ENCODE measurements around the gene PMEPA1.

Gene PMEPA1

DNA sequence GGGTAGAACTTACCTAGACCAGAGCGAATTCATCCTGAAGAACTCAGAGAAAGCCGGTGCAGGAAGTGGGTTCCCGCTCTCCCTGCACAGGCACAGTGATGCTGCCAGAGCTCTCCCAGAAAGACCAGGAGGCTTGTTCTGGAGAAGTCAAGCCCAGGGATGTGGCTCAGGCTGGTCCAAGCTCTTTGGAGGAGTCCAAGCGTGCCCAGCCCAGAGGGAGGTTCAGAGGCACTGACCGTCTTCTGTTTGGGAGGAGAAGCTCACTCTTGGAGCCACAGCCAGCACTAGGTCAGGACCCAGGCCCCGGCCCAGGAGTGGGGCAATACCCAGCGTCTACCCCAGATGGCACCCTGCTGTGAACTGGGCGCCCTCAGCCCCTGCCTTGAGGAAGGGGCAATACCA is 1.5 kb upstream of the PMEPA1 start:
- no peak for DNase-seq (ENCODE audit: low read depth)

DNA sequence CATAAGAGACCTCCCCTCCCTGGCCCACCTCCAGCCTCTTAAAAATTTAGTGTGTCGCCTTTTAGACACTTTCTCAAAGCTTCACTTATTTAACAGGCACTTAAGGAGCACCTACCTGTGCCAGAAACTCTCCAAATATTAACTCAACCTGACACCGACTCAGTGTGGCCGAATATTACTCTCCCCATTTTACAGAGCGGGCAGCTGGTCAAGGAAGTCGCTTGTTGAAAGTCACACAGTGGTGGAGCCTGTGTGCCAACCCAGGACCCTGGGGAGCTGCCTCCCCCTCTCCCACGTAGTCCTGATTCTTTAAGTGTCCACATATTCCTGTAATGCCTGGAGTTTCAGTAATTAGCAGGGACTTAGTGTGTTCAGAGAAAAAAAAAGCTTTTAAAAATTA is 1.0 kb upstream of the PMEPA1 start:
- DNase-seq (ENCODE audit: low read depth) = no peak

DNA sequence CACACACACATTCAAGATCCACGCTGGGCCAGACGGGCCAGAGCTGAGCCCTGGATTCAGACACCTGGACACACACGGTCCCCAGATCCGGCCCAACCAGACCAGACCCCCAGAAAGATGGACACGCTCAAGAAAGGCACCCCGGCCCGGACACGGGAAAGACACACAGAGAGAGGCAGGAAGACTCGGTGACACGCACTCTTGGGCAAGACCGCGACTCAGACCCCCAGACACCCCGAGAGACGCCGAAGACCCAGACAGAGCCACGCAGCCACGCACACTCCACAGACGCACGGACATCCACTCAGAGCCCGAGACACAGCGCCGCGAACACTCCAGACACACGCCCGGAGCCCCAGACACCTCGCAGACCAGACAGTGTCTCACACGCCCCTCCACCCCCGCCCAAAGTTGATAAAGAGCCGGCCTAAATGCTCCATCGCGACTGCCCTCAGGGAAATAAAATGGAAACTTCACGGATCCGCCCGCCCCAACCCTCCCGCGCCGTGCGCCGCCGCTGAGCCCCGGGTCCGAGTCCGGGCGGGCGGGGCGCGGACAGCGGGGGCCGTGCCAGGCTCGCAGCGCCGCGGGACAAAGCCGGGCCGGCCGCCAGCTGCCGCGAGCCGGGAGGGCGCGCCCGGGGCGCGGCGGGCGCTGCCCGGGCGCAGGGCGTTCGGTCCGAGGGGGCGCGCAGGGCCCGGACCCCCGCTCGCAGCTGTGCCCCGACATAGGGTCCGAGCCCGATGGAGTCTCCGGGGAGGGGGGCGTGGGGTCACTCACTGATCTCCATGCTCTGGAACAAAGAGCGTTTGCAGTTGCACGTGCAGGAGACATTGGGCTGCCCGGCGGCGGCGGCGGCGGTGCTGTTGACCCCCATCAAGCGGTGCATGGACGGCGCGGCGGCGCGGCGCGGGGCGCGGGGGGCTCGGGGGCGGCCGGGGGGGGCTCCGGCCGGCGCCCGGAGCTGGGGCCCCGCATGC is 831 bp downstream of the PMEPA1 start:
- no peak for DNase-seq (ENCODE audit: low read depth)

DNA sequence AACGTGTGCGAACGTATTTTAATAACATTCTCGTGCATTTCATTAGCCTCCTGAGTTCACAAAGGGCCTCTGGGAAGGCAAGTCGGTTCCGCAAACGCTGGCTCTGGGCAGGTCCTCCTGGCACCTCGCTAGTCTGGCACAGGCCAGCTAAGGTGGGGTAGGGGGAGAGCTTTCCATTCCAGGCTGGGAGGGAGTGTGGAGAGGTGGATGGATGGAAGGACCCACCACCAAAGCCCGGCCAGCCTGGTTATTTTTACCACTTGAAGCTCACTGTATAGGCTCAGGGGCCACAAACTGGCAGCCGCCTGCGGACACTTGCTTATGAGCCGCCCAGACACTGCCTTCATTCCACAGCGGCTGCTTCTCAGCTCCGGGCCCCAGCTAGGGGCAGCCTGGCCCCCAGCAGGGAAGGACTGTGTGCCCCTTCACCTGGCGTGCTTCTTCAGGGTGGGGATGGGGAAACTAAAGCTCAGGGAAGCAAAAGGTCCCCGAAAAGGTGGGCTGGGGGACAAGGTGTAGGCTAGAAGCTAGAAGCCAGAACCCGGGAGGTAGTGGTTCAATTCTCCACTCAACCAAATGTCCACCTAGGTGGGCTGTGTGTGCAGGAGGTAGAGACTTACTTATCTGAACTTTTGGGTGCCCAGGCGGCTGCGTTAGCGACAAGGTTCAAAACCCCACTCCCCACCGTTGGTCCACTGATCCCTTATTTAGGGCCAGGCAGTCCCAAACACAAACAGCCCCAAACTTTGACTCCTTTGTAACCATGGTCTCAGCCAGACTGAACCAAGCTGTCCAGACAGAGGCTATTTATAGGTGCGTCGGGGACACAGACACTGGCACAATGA is 1.7 kb downstream of the PMEPA1 start:
- no peak for DNase-seq (ENCODE audit: low read depth)

DNA sequence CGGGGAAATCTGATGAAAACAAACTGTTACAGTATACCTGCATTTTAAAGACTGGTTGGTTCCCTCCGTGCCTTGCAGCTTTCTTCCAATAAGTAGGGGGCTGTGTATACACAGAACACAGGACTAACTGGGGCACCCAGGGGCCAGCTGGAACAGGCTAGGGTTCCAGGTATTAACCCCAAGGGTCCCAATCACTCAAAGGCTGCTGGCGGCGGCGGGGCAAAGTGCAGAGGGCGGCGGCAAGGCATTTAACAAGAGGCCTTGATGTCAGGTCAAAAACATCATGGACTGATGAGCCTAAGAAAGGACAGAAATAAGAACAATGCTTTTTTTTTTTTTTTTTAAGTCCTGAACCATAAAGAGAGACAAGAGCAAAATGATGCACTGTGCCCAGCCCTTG is 2.5 kb downstream of the PMEPA1 start:
- DNase-seq (ENCODE audit: low read depth) = no peak

DNA sequence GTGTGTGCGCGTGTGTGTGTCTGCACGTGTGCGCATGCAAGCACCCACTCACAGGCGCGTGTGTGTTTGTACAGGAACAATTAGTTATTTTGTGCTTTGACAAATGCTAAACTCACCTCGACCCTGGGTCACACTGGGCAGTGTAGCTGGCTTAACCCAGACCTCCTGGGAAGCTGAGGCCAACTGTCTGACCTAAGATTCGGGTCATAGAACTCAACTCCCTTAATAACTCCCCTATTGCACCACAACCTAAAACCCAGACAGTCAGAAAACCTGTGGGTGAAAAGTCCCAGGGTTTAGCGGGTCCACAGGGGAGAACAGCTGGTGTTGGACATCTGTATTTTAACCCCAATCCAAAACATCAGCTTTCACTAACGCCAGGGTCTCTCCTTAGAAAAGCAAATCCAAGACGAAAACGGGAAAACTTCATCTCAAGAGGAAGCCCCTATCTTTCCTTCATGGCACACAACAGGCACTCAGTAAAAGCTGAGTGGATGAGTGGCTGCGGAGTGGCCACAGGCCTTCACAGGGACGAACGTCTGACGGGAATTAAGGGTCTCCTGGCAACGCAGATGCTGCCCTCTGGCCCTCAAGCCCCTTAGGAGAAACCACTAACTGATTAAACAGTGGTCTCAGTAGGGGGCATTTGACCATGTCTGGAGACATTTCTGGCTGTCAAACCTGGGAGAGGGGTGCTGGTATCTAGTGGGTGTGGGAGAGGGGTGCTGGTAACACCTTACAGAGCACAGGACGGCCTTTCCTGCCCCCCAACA is 4.5 kb downstream of the PMEPA1 start:
- no peak for DNase-seq (ENCODE audit: low read depth)

DNA sequence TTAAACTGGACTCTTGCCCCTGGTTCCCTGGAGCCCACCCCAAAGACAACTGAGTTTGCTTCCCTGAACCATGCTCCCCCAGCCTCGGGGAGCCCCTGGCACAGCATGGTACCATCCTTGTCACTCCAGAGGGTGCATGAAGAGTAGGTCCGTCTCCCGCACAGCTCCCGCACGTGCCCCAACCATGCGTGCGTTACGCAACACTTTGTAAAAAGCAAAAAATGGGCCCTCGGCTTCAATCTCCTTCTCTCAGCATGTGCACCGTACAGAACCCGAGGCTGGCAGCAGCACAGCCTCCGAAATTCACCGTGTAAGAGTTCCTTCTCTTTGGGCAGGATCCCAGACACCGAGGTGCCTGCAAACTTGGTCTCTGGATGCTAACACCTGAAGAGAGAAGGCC is 5.6 kb downstream of the PMEPA1 start:
- DNase-seq (ENCODE audit: low read depth) = no peak

DNA sequence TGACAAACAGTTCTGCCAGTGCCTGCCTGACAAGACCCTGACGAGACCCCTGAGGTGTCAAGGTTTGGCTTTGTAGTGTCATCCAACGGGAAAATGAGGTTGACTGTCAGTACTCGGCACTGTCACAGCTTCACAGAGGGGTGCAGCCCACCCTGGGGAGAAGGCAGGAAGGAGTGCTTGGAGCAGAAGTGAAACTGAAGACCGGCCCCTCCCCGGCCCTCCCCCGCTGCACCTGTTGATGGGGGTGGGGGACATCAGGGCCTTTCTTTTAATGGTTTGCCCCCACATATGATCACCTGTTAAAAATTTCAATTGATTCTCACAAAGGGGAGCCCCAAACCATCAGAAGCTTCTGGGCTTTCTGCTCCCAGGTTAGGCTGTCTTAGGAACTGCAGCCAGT is 6.8 kb downstream of the PMEPA1 start:
- DNase-seq (ENCODE audit: low read depth) = no peak

DNA sequence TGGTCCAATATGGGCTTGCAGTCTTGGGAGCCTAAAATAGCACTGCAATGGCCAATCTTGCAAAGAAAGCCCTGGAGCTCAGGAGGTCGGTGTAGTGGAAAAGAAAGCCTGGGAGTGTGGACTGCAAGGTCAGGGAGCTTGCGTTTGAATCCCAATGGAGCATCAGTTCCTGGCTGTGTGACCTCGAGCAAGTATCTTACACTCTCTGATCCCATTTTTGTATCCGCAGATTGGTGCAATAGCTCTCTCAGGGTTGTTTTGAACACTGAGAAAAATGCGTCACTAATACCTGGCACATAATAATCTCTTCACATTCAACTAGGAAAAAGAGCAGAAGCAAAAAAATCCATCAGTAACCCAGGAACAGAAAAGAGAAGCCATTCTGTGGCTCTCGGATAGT is 7.3 kb downstream of the PMEPA1 start:
- DNase-seq (ENCODE audit: low read depth) = no peak

DNA sequence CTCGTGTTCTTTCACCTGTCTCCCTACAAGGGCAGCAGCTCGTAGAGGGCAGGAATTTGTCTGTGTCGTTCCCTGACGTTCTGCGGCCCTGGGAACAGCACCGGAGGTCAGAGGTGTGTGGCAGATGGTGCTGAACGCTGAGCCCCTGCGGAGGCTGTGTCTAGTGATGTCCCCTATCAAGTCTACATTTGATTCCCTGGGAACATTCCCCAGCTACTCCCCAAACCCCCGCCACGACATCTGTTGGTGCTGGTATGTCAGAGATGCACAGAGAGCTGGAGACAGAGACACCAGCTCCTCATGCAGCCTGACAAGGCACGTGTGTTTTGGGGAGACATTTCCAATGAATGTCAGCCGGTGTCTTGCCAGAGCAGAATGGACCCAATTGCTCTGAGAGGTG is 7.7 kb downstream of the PMEPA1 start:
- DNase-seq (ENCODE audit: low read depth) = no peak

DNA sequence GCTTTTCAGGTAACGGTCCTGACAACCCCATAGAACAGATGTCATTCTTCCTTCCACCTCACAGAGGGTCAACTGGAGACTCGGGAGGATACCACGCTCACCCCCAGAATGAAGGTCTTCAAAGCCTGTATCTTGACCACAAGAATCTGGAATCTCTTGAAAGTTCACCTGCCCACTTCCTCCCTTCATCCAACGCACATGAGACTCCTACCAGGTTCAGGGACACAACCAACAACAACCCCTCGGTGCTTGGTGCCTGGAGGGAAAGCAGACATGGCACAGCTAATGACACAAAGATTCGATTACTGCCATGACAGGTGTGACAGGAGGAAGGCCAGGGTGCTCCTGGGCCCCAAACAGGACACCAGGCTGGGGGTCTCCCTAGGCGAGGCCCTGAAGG is 8.2 kb downstream of the PMEPA1 start:
- DNase-seq (ENCODE audit: low read depth) = no peak

DNA sequence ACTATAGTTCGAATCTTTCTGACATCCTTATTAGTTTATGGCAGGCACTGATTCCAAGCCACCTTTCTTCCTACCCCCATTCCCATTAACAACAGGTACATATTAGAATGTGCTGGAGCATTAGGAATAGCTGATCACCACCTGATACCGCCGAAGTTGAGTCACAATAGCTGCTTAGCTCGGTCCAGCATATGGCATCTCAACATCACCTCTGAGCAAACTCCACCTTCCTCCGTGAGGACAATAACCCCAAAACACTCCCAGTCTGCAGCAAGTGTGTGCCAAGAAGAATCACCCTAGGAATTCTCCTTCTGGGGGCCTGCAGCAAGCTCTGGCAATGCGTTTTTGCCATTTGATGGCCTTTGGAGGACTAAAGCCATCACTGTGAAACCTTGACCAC is 8.7 kb downstream of the PMEPA1 start:
- no peak for DNase-seq (ENCODE audit: low read depth)

DNA sequence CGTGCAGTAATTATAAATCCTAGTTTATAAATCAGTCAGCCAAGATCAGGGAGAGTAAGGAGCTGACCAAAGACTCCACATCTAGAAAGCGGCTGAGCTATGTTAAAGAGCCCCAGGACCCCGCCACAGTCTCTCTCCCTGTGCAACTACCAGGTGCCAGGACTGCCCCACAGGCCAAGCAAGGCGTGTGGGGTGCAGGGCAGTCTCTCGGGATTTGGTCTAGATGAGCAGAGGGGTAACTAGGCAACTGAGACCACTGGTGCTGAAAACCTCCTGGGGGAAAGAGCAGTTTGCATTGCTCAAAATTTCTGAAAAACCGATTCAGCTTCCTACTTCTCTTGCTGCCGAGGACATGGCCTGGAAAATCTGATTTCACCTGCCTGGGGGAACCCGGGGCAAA is 10.4 kb downstream of the PMEPA1 start:
- no peak for DNase-seq (ENCODE audit: low read depth)

DNA sequence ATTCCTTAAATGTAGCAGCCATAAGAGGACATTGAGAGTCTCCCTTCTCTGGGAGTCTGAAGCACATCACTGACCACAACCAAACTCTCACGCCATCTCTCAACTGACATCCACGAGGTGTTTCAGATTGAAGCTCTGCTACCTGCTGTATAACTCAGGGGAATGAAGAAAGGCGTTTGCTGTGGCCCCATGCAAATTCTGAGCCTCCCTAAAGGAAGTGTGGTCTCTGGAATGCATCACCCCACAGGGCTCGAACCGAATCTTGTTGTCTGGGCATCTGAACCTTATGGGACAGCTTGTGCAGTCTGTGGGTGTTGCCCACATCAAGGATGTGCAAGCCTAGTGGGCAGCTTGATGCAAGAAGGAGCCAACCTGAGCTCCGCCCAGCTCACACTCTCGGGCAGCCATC is 10.9 kb downstream of the PMEPA1 start:
- DNase-seq (ENCODE audit: low read depth) = no peak

DNA sequence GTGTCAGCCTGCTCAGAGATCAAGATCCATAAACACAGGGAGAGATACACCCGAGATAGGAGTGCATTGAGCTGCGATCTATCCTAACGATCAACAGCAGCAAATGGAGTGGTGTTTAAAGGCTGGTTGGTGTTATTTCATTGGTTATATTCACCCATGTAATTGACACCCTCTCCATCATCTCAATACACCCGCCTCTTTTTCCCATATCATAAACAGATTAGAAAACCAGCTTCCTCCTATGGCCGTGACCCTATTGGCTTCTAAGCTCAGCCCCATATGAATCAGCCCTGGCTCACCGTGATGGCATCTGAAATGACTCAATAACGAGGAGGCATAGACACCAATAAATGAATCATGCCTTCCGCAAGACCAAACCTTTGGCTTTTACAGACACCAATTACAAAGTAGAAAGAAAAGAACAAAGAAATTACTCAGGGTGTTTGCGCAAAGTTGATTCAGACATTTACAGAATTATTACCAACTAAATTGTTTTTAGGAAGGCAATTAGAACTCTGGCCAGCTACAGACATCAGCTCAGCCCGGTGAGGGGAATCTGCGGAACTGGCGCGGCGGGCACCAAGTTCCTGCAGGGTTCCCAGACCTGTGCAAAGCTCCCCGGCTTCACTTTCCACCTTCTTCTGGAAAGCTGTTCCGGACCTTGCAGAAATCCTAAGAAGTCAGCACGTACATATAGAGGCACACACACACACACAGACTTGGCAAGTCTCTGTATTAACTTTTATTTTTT is 11.5 kb downstream of the PMEPA1 start:
- DNase-seq (ENCODE audit: low read depth) = peak; percentile 60

DNA sequence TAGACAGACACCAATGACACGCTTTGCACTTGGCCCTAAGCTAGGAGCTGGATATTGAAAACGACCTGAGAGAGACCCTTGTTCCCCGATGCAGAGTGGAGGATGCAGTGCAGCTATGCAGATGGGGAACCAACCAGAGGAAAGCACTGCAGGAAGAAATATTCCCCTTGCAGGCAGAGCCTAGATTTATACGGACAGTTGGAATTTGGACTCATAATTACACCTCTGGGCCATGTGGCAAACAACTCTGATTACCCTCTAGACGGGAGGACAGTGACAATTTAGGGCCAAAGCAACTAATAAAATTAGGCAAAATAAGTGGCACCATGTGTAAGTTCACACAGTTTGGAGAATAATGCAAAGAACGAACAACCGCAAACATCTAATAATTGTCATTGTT is 12.3 kb downstream of the PMEPA1 start:
- no peak for DNase-seq (ENCODE audit: low read depth)

DNA sequence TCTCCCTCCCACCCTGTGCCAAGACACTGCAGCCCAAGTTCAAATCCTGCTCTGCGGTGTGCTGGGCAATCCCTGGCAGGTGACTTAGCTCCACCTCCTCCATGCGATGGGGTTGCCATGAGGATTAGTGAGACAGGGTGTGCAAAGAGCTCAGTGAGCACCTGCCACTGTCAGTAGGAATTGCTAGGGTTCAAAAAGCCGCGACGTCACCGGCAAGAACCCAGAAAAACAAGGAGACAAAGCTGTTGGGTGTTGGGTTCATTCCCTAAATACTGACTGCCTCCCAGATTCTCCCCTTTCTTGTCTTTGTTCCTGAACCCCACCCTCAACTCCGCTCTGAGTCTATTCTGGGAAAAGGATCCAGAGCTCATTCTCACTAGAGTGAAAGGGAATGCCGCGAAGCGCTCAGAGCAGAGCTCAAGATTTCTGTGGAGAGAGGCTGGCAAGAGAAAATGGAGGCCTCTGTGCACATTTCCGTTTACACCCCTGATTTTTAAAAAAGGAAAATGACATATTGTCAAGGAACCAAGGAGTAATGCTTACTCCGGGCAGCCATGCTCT is 13.3 kb downstream of the PMEPA1 start:
- no peak for DNase-seq (ENCODE audit: low read depth)

DNA sequence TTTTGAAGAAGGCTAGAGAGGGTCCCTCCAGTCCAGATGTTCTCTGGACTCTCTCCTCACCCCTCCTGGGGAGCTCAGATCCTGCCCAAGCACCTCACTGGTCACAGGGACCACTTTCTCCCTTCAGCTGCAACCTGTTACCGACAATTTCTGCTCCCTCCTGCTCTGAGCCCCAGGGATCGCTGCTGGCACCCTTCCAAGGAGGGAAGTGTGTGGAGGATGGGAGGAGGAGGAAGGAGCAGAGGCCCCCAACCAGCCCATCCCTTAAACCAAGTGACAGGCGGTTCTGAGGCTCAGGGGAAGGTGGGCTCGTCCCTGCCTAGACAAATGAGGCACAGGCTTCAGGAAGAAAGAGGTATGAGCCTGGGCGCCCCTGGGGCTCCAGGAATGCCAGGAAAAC is 13.9 kb downstream of the PMEPA1 start:
- DNase-seq (ENCODE audit: low read depth) = no peak

DNA sequence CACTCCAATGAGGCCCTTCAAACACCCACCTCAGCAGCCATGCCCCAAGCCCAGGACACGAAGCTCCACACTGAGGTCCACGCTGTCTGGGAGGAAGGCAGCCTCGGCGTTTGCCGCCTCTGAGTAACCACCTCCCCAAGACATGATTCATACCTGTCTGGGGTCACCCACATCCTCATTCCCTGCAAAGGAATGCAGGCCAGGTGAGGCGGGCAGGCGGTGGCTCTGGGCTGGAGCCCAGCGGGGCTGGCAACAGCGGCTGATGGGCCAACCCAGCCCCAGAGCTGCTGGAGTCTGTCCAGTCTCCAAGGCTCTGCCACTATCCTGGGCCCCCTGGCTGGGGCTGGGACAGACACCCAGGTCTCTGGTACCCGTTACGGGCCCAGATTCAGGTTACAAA is 14.8 kb downstream of the PMEPA1 start:
- no peak for DNase-seq (ENCODE audit: low read depth)

DNA sequence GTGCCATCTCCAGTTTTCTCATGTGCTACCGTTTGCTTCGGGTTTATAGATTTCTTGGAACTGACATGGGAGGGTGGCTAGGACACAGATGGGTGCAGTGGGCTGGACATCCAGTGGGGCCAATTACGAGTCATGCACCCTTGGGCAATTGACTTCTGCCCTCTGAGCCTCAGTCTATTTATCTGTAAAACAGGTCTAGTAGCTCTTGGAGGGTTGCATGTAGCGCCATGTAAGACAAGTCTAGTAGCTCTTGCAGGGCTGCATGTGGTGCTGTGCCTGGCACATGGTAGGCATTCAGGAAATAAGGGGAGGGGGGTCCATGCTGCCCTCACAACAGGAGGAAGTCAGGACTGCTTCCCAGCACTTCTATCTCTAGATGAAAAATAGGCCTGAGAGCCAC is 15.3 kb downstream of the PMEPA1 start:
- DNase-seq (ENCODE audit: low read depth) = no peak

DNA sequence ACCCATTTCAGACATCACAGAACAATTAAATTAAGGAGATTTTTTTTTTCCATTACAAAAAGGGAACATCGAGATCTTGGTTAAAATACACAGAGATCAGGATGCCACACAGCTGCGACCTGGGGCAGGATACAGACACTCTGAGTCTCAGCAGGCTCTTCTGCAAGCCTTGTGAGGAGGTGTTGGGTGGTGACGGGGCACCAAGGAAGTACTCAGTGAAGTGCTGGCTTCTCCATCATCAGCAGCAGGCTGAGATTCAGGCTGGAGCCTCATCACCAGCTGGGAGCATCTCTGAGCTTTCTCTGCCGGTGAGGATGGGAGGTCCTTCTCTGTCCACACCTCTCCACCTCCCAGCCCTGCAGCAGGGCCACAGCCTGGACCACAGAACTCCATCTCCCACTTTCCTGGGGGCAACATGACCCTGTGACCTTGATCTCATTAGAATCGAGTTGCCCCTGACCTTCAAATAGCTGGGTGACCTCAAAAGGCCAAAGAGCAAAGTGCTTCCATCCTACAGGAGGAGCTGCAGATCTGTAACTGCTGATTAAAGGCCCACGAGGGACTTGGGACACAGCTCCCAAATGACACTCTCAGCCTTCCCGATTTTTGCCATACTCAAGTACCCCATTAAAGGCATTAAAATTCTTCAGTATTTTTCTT is 16.0 kb downstream of the PMEPA1 start:
- DNase-seq (ENCODE audit: low read depth) = no peak
